Measurements from ENCODE around the gene CCL1.

DNA sequence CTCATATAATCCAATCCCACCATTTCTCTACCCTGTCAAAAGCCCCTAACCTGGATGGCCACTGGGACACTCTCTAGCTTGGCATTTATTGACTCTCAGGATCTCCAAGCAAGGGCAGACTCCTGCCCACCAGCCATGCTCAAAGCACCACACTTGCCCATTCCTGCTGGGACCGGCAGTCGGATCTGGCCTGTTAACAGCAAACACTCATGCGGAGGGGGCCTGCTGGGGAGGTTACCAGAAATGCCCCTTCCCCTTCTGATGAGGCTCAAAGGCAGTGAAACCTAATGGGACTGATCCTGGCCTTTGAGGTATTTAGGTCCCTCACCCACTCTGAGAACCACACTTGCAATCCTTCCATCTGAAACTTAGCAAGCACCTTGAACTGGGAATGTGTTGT is 6.5 kb upstream of the CCL1 start:
- TF ChIP-seq CTCF (IDR thresholded peaks at IDR 0.05) (no peak), POLR2A (IDR thresholded peaks at IDR 0.05) (no peak)
